IgD-negative memory B cell (primary cell): ENCODE measurements around the gene MCTP1. TPM values are rescaled to one million over a fixed set of nuclear protein-coding genes. Genes with fewer than 3 reads are reported as not detected.

ENCODE experiments used
- polyA plus RNA-seq: library from polyadenylated mRNA; unstranded; fragments of 300-500 nt; fragmentation: Illumina TruSeq; gene quantifications from one replicate; pipeline ENCODE4 v1.2.3, GENCODE V29; 2021

MCTP1 gene
- polyA plus RNA-seq, 1 donor from 2014 or later: 2.6 TPM

Other genes starting within 250 kb of the MCTP1 start
- not detected for gene FAM81B, start 106.3 kb upstream of the MCTP1 start, polyA plus RNA-seq